Measurements from ENCODE around the gene NRSN2. TPM values are rescaled to one million over a fixed set of nuclear protein-coding genes. Genes with fewer than 3 reads are reported as not detected.

The NRSN2 gene
- total RNA-seq, 4 donors from 2014 or later: 2.1 to 5.5 (median 4.6) TPM

GRCh38 chr20:316316-317068 is 30.4 kb upstream of the NRSN2 start:
- no peaks in the 10 kb centered on the region for H3K27me3 ChIP-seq
- H3K4me3 ChIP-seq: no peak overlapping the region
- no peaks in the 10 kb centered on the region for H3K36me3 ChIP-seq
- no peaks in the 10 kb centered on the region for H3K9me3 ChIP-seq
- no peak for DNase-seq
- H3K27ac ChIP-seq: no peak overlapping the region
- H3K4me1 ChIP-seq: no peaks in the 10 kb centered on the region
- TF ChIP-seq CTCF (IDR thresholded peaks at IDR 0.05) (no peak), POLR2A (IDR thresholded peaks at IDR 0.05) (no peak)

- H3K27me3 ChIP-seq: no peaks in the 10 kb centered on the region
- H3K36me3 ChIP-seq: no peaks in the 10 kb centered on the region
- no peaks in the 10 kb centered on the region for H3K9me3 ChIP-seq
- peak in 1 of 2 donors; percentile 52 for TF ChIP-seq POLR2A (IDR thresholded peaks at IDR 0.05)
- TF ChIP-seq CTCF (IDR thresholded peaks at IDR 0.05): peak in 5 of 6 experiments; percentile 14 to 47 (median 33)
- H3K27ac ChIP-seq: peak overlapping the region; percentile 89 to 98 (median 93)
- H3K4me3 ChIP-seq: peak overlapping the region; percentile 59 to 90 (median 80)
- peak; percentile 92 to 97 (median 96) for DNase-seq
- H3K4me1 ChIP-seq: peaks cover 0 to 28% (median 2%) of the 10 kb centered on the region in 4 donors
These were observed 22.5 kb upstream of the NRSN2 start for GRCh38 chr20:324177-325044.

- TF ChIP-seq POLR2A (IDR thresholded peaks at IDR 0.05): peak in 1 of 2 donors; percentile 60
- no peak for TF ChIP-seq CTCF (IDR thresholded peaks at IDR 0.05)
- DNase-seq: peak; percentile 99
- H3K27ac ChIP-seq: peak within 1 kb of the TSS; percentile 89 to 98 (median 93)
- H3K4me3 ChIP-seq: peak within 1 kb of the TSS; percentile 59 to 90 (median 80)
- H3K27me3 ChIP-seq: no peaks in the 10 kb centered on the region
- no peaks in the 10 kb centered on the region for H3K9me3 ChIP-seq
- H3K4me1 ChIP-seq: peaks cover 0 to 28% (median 2%) of the 10 kb centered on the region in 4 donors
- no peaks in the 10 kb centered on the region for H3K36me3 ChIP-seq
These were observed 21.6 kb upstream of the NRSN2 start, which contains the start of gene SOX12 for GRCh38 chr20:325045-325888. TSS of gene SOX12 (plus strand) at chr20:325552. CDS start at chr20:325925, 373 bp downstream.

GRCh38 chr20:325889-326644 is 20.8 kb upstream of the NRSN2 start:
- H3K36me3 ChIP-seq: no peaks in the 10 kb centered on the region
- H3K4me1 ChIP-seq: peaks cover 0 to 28% (median 2%) of the 10 kb centered on the region in 4 donors
- H3K4me3 ChIP-seq: peak overlapping the region; percentile 59 to 90 (median 80)
- peak; percentile 67 to 80 (median 73) for DNase-seq
- peak overlapping the region; percentile 89 to 98 (median 93) for H3K27ac ChIP-seq
- H3K9me3 ChIP-seq: no peaks in the 10 kb centered on the region
- H3K27me3 ChIP-seq: no peaks in the 10 kb centered on the region
- no peak for TF ChIP-seq CTCF (IDR thresholded peaks at IDR 0.05)
